WI38 (cell line): ENCODE measurements around the gene TRAF2.

Experiments
- H3K4me3 ChIP-seq: 2 replicates; pipeline ENCODE4 v1.5.1; 2011; ENCODE audit warnings: low read depth, mild to moderate bottlenecking, control low read depth, low read length
- TF ChIP-seq, protein P1 (sequence below): IDR thresholded peaks from 2 replicates; pipeline ENCODE4 v1.5.1; 2012; ENCODE audit warnings: low read depth, mild to moderate bottlenecking, control low read depth, low read length

The TRAF2 gene

DNA sequence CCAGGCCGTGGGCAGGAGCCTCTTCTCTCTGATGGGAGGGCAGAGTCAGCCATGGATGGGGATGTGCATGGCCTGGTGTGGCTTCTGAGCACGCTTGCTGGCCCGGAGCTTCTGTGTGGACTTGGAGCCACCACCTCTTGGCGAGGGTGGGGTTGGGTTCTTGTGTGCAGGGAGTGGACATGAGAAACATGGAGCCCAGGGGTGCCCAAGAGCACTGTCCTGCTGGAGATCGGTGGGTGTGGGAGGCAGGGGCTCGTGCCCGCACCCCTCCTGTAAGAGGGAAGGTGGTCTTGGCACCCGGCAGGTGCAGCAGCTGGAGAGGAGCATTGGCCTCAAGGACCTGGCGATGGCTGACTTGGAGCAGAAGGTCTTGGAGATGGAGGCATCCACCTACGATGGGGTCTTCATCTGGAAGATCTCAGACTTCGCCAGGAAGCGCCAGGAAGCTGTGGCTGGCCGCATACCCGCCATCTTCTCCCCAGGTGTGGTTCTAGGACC is 34.5 kb downstream of the TRAF2 start:
- H3K4me3 ChIP-seq = no peak overlapping the region
- TF ChIP-seq, protein P1, sequence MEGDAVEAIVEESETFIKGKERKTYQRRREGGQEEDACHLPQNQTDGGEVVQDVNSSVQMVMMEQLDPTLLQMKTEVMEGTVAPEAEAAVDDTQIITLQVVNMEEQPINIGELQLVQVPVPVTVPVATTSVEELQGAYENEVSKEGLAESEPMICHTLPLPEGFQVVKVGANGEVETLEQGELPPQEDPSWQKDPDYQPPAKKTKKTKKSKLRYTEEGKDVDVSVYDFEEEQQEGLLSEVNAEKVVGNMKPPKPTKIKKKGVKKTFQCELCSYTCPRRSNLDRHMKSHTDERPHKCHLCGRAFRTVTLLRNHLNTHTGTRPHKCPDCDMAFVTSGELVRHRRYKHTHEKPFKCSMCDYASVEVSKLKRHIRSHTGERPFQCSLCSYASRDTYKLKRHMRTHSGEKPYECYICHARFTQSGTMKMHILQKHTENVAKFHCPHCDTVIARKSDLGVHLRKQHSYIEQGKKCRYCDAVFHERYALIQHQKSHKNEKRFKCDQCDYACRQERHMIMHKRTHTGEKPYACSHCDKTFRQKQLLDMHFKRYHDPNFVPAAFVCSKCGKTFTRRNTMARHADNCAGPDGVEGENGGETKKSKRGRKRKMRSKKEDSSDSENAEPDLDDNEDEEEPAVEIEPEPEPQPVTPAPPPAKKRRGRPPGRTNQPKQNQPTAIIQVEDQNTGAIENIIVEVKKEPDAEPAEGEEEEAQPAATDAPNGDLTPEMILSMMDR = no peak

DNA sequence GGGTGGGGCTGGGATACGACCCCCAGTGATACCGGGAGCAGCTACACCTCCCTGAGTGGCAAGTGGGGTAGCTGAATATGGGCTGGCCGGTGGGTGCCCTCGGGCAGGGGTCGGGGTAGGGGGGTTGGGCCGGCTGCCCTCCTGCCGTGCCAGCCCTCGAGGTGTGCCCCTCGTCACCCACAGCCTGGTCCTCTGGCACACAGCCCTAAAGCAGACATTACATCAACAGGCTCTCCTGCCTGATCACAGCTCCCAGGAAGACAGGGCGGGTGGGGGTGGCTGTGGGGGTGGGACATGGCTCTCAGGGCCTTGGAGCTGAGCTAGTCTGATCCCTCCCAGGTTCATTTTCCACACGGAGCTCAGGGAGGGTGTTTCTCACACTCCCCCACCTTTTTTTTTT is 35.0 kb downstream of the TRAF2 start:
- TF ChIP-seq, protein P1 = no peak
- no peak overlapping the region for H3K4me3 ChIP-seq

DNA sequence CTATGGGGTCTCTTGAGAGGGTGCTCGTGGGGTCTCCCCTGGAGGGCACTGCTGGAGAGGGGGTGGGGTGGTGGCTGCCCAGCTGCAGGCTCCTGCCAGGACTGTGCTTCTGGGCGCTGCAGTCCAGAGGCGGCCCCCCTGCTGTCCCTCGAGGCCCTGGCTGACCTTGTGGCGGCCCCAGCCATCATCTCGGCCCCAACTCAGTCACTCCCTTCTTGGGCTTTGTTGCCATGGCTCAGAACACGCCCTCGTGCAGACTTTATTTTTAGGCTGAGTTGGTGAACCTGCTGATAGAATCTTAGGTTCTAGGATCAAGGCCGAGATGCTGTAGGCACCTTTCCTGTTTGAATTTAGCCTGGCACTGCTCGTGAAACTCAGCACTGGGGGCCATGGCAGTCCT is 35.4 kb downstream of the TRAF2 start:
- no peak overlapping the region for H3K4me3 ChIP-seq
- TF ChIP-seq, protein P1 = no peak

DNA sequence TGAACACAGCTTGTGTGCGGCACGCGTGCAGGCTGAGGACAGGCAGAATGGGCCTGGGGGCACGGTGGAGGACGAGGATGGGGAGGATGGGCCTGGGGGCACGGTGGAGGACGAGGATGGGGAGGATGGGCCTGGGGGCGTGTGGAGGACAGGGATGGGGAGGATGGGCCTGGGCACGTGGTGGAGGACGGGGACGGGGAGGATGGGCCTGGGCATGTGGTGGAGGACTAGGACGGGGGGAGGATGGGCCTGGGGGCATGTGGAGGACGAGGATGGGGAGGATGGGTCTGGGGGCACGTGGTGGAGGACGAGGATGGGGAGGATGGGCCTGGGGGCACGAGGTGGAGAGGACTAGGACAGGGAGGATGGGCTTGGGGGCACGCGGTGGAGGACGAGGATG is 36.2 kb downstream of the TRAF2 start:
- TF ChIP-seq, protein P1 = no peak
- no peak overlapping the region for H3K4me3 ChIP-seq

DNA sequence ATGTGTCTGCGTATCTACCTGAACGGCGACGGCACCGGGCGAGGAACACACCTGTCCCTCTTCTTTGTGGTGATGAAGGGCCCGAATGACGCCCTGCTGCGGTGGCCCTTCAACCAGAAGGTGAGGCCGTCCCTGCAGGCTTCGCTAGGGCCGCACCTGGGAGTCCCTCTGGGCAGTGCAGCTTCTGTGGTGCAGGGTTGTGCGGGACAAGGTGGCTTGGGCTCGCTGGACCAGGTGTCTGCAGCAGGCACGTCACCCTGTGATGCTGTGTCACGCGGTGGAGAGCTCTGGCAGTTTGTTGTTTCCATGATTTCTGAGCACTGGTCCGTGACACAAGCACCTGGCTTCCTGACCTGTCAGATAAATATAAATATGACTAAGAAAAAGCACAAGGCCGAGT is 37.6 kb downstream of the TRAF2 start:
- no peak overlapping the region for H3K4me3 ChIP-seq
- TF ChIP-seq, protein P1 = no peak

DNA sequence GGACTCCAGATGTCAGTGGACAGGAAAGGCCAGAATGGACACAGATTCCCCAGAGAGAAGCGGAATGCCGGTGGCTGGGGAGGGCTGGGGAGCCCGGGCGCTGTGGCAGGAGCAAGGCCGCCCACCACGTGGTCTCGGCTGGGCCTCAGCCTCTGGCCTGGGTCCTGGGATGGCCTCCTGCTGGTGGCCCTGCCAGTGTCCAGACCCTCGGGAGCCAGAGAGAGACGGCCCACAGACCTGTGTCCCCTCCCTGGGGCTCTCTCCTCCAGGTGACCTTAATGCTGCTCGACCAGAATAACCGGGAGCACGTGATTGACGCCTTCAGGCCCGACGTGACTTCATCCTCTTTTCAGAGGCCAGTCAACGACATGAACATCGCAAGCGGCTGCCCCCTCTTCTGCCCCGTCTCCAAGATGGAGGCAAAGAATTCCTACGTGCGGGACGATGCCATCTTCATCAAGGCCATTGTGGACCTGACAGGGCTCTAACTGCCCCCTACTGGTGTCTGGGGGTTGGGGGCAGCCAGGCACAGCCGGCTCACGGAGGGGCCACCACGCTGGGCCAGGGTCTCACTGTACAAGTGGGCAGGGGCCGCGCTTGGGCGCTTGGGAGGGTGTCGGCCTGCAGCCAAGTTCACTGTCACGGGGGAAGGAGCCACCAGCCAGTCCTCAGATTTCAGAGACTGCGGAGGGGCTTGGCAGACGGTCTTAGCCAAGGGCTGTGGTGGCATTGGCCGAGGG is 39.3 kb downstream of the TRAF2 start:
- TF ChIP-seq, protein P1 = no peak
- no peak overlapping the region for H3K4me3 ChIP-seq

DNA sequence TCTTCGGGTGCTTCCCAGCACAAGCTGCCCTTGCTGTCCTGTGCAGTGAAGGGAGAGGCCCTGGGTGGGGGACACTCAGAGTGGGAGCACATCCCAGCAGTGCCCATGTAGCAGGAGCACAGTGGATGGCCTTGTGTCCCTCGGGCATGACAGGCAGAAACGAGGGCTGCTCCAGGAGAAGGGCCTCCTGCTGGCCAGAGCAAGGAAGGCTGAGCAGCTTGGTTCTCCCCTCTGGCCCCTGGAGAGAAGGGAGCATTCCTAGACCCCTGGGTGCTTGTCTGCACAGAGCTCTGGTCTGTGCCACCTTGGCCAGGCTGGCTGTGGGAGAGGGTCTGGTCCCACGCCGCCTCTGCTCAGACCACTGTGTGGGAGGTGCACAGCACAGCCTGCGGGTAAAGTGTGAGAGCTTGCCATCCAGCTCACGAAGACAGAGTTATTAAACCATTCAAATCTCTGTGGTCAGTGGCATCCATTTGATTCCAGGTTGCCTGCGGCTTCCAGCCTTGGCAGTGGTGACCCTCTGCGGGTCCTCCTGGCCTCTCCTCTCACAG is 39.9 kb downstream of the TRAF2 start:
- no peak overlapping the region for H3K4me3 ChIP-seq
- TF ChIP-seq, protein P1 = 0 out of 2 replicates have a peak, but pooled peaks have one; percentile 6
